ENCODE results near the gene POU5F1. TPM values are rescaled to one million over a fixed set of nuclear protein-coding genes. Genes with fewer than 3 reads are reported as not detected.

The POU5F1 gene
- polyA plus RNA-seq, 1 of the 3 experiments (the other 2 are of a cell fraction) = not detected

GRCh38 chr6:31205638-31206037 lies 35.2 kb upstream of the POU5F1 start:
- Histone ChIP-seq H3K36me3 (replicated peaks in 1 of 2; ENCODE audit: control insufficient read depth in 1 of 2, insufficient read depth in 2 of 2, low read length in 1 of 2) (peaks cover 0 to 1% of the 10 kb centered on the region in 2 experiments), H3K9me2 (no peaks in the 10 kb centered on the region), H3F3A (replicated peaks; ENCODE audit: insufficient read depth) (no peaks in the 10 kb centered on the region), H4K20me1 (ENCODE audit: insufficient read depth) (no peaks in the 10 kb centered on the region), H3K9me3 (no peaks in the 10 kb centered on the region), H3K4me2 (no peak overlapping the region), H3K4me1 (ENCODE audit: control insufficient read depth in 1 of 2, insufficient read depth in 2 of 2, low read depth in 1 of 2, low read length in 1 of 2) (peaks cover 2 to 7% of the 10 kb centered on the region in 2 experiments; a peak in 2 of 4 replicates), H3K27ac (ENCODE audit: low read depth in 2 of 2, low read length in 1 of 2) (no peak overlapping the region), H3K79me2 (ENCODE audit: insufficient read depth) (no peaks in the 10 kb centered on the region), H3K9ac (no peak overlapping the region), H3K27me3 (ENCODE audit: insufficient read depth) (peaks cover 6% of the 10 kb centered on the region; the same call in 1 of the 2 replicates), H2AFZ (ENCODE audit: low read depth) (no peak overlapping the region), H3K4me3 (ENCODE audit: low read depth in 2 of 2, low read length in 1 of 2) (no peak overlapping the region)
- TF ChIP-seq ZBTB33 (IDR thresholded peaks at IDR 0.05; ENCODE audit: borderline replicate concordance, low read depth) = no peak
- TF ChIP-seq IRF3 (IDR thresholded peaks at IDR 0.05; ENCODE audit: low read depth, low read length) = no peak
- no peak for TF ChIP-seq POLR2AphosphoS5 (IDR thresholded peaks at IDR 0.05; ENCODE audit: low read depth, low read length)
- no peak for TF ChIP-seq FOXJ3 (CRISPR knock-in tag; IDR thresholded peaks at IDR 0.05)
- no peak for TF ChIP-seq RXRA (IDR thresholded peaks at IDR 0.05; ENCODE audit: borderline replicate concordance, low read depth)
- TF ChIP-seq CHD2 (IDR thresholded peaks at IDR 0.05; ENCODE audit: low read length, partially characterized antibody) = no peak
- TF ChIP-seq, protein P1, sequence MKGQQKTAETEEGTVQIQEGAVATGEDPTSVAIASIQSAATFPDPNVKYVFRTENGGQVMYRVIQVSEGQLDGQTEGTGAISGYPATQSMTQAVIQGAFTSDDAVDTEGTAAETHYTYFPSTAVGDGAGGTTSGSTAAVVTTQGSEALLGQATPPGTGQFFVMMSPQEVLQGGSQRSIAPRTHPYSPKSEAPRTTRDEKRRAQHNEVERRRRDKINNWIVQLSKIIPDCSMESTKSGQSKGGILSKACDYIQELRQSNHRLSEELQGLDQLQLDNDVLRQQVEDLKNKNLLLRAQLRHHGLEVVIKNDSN (IDR thresholded peaks at IDR 0.05; ENCODE audit: borderline replicate concordance, low read depth) = no peak
- no peak for TF ChIP-seq EZH2phosphoT487 (IDR thresholded peaks at IDR 0.05; ENCODE audit: borderline replicate concordance, low read depth)
- TF ChIP-seq CTCF (IDR thresholded peaks at IDR 0.05) = no peak
- TF ChIP-seq MEF2A (IDR thresholded peaks at IDR 0.05; ENCODE audit: borderline replicate concordance, low read depth) = no peak
- no peak for TF ChIP-seq TCF12 (IDR thresholded peaks at IDR 0.05)
- TF ChIP-seq MAX (IDR thresholded peaks at IDR 0.05; ENCODE audit: low read depth) = no peak
- no peak for TF ChIP-seq RAD21 (IDR thresholded peaks at IDR 0.05; ENCODE audit: low read length)
- TF ChIP-seq MXI1 (IDR thresholded peaks at IDR 0.05; ENCODE audit: low read depth, low read length) = no peak
- TF ChIP-seq SMC3 (IDR thresholded peaks at IDR 0.05; ENCODE audit: low read depth, low read length) = no peak
- no peak for TF ChIP-seq GABPA (IDR thresholded peaks at IDR 0.05; ENCODE audit: low read depth)
- no peak for TF ChIP-seq NRF1 (IDR thresholded peaks at IDR 0.05; ENCODE audit: low read depth, low read length)
- no peak for TF ChIP-seq EP300 (IDR thresholded peaks at IDR 0.05; ENCODE audit: borderline replicate concordance in 1 of 2, low read depth in 1 of 2, low read length in 1 of 2)
- ChIA-PET POLR2A (no interaction called here), CTCF (interaction anchor here (1.1 to 2.6 kb wide), 4 partner anchors 13 to 162 kb away, joined by 3 to 11 read pairs (median 4); no protein-coding TSS in a partner anchor)
- no peak for DNase-seq
- 60% methylated on average over 2 of the region's 2 CpGs for WGBS (ENCODE audit: low lambda C conversion rate)
